Astrocyte (in vitro differentiated cells and primary cell): ENCODE measurements around the gene FGD2. TPM values are rescaled to one million over a fixed set of nuclear protein-coding genes. Genes with fewer than 3 reads are reported as not detected.

Source experiments
- DNase-seq: peaks from one replicate; pipeline ENCODE4 v3.0.0-alpha.2; 2010; ENCODE audit warnings: low read depth
- FAIRE-seq: peaks from 2 replicates; lab custom pipeline; 2011; peaks lifted over from hg19 to GRCh38; lab: Jason Lieb, UNC
- H2AFZ ChIP-seq: 2 replicates; pipeline ENCODE4 v1.6.0; 2012; ENCODE audit warnings: low read depth, low read length, inconsistent platforms
- H3K27ac ChIP-seq: 2 replicates; pipeline ENCODE4 v1.5.1; 2011; ENCODE audit warnings: low read depth, low read length, inconsistent platforms
- H3K27me3 ChIP-seq: 2 replicates; pipeline ENCODE4 v1.6.0; 2011; ENCODE audit warnings: low read length, inconsistent platforms; ENCODE audit not compliant: insufficient read depth
- H3K36me3 ChIP-seq: 2 replicates; pipeline ENCODE4 v1.5.1; 2011; ENCODE audit warnings: low read length, inconsistent platforms; ENCODE audit not compliant: insufficient read depth
- H3K4me1 ChIP-seq: 2 replicates; pipeline ENCODE4 v1.5.1; 2011; ENCODE audit warnings: low read length, inconsistent platforms; ENCODE audit not compliant: insufficient read depth
- H3K4me2 ChIP-seq: 2 replicates; pipeline ENCODE4 v1.6.0; 2012; ENCODE audit warnings: low read length, inconsistent platforms
- H3K4me3 ChIP-seq: 2 replicates; pipeline ENCODE4 v1.5.1; 2011; ENCODE audit warnings: low read depth, mild to moderate bottlenecking, low read length, inconsistent platforms; ENCODE audit not compliant: insufficient read depth
- H3K79me2 ChIP-seq: 2 replicates; pipeline ENCODE4 v1.6.0; 2012; ENCODE audit warnings: mild to moderate bottlenecking, low read length, inconsistent platforms; ENCODE audit not compliant: insufficient read depth
- H3K9ac ChIP-seq: 2 replicates; pipeline ENCODE4 v1.6.0; 2012; ENCODE audit warnings: mild to moderate bottlenecking, low read length, inconsistent platforms
- H3K9me3 ChIP-seq: 2 replicates; pipeline ENCODE4 v1.5.1; 2012; ENCODE audit warnings: low read depth, mild to moderate bottlenecking, low read length, inconsistent platforms; ENCODE audit not compliant: insufficient read depth
- H4K20me1 ChIP-seq: 2 replicates; pipeline ENCODE4 v1.6.0; 2012; ENCODE audit warnings: low read length, inconsistent platforms; ENCODE audit not compliant: insufficient read depth
- H3K27ac Mint-ChIP-seq: one replicate; pipeline ENCODE4 v1.8.0; 2021; ENCODE audit warnings: mild to moderate bottlenecking, mixed read lengths; ENCODE audit not compliant: unreplicated experiment
- H3K27me3 Mint-ChIP-seq: one replicate; pipeline ENCODE4 v1.8.0; 2021; ENCODE audit warnings: low read depth, mixed read lengths; ENCODE audit not compliant: unreplicated experiment
- H3K36me3 Mint-ChIP-seq: one replicate; pipeline ENCODE4 v1.8.0; 2021; ENCODE audit warnings: low read depth, mixed read lengths; ENCODE audit not compliant: unreplicated experiment
- H3K4me1 Mint-ChIP-seq: one replicate; pipeline ENCODE4 v1.8.0; 2021; ENCODE audit warnings: low read depth, mixed read lengths; ENCODE audit not compliant: unreplicated experiment
- H3K4me3 Mint-ChIP-seq: one replicate; pipeline ENCODE4 v1.8.0; 2021; ENCODE audit warnings: mild to moderate bottlenecking, moderate library complexity, mixed read lengths; ENCODE audit not compliant: unreplicated experiment
- H3K9me3 Mint-ChIP-seq: one replicate; pipeline ENCODE4 v1.8.0; 2021; ENCODE audit warnings: mild to moderate bottlenecking, mixed read lengths; ENCODE audit not compliant: unreplicated experiment
- CTCF ChIP-seq: IDR thresholded peaks from 2 replicates; pipeline ENCODE4 v1.5.1; 2011; ENCODE audit warnings: low read depth, mild to moderate bottlenecking, inconsistent platforms, low read length, moderate library complexity; ENCODE audit not compliant: insufficient read depth
- EZH2 ChIP-seq: IDR thresholded peaks from 2 replicates; pipeline ENCODE4 v1.6.1; 2012; ENCODE audit warnings: mild to moderate bottlenecking, low read length, inconsistent platforms; ENCODE audit not compliant: insufficient read depth
- total RNA-seq: library from RNA; stranded (reverse); gene quantifications from 2 replicates; pipeline ENCODE4 v1.2.1, GENCODE V29; 2021

Gene FGD2
- total RNA-seq, 1 donor from 2014 or later, result not detected

GRCh38 chr6:37048851-37049757 lies 43.6 kb downstream of the FGD2 start:
- Mint-ChIP-seq H3K4me1 (peaks cover 8% of the 10 kb centered on the region), H3K27ac (peak overlapping the region; percentile 36), H3K9me3 (no peaks in the 10 kb centered on the region), H3K27me3 (peaks cover 5% of the 10 kb centered on the region), H3K4me3 (no peak overlapping the region), H3K36me3 (no peaks in the 10 kb centered on the region)
- no peaks in the 10 kb centered on the region for H3K9me3 ChIP-seq
- TF ChIP-seq CTCF (no peak), EZH2 (no peak)
- H3K4me1 ChIP-seq, result peaks cover 14% of the 10 kb centered on the region
- H3K27ac ChIP-seq, result peak overlapping the region; percentile 15
- peak overlapping the region; percentile 45 for H3K4me2 ChIP-seq
- no peaks in the 10 kb centered on the region for H3K36me3 ChIP-seq
- H3K79me2 ChIP-seq, result no peaks in the 10 kb centered on the region
- peak overlapping the region; percentile 36 for H2AFZ ChIP-seq
- FAIRE-seq, result no peak
- H3K4me3 ChIP-seq, result no peak overlapping the region
- no peaks in the 10 kb centered on the region for H4K20me1 ChIP-seq
- no peaks in the 10 kb centered on the region for H3K27me3 ChIP-seq
- DNase-seq, result peak; percentile 70
- peak overlapping the region; percentile 42 for H3K9ac ChIP-seq

- DNase-seq (no peak), FAIRE-seq (no peak)
- no peak overlapping the region for H3K27ac Mint-ChIP-seq
- Histone ChIP-seq H3K36me3 (no peaks in the 10 kb centered on the region), H3K27me3 (no peaks in the 10 kb centered on the region), H3K9ac (no peak overlapping the region), H3K9me3 (no peaks in the 10 kb centered on the region), H3K4me2 (no peak overlapping the region), H3K4me3 (no peak overlapping the region), H2AFZ (no peak overlapping the region), H3K4me1 (peaks cover 14% of the 10 kb centered on the region), H3K79me2 (no peaks in the 10 kb centered on the region), H3K27ac (no peak overlapping the region), H4K20me1 (no peaks in the 10 kb centered on the region)
- TF ChIP-seq CTCF (no peak), EZH2 (no peak)
- no peaks in the 10 kb centered on the region for H3K36me3 Mint-ChIP-seq
- peaks cover 8% of the 10 kb centered on the region for H3K4me1 Mint-ChIP-seq
- H3K4me3 Mint-ChIP-seq, result no peak overlapping the region
- no peaks in the 10 kb centered on the region for H3K9me3 Mint-ChIP-seq
- peaks cover 7% of the 10 kb centered on the region for H3K27me3 Mint-ChIP-seq
Measured at GRCh38 chr6:37049758-37050044, 44.2 kb downstream of the FGD2 start.
